Bone marrow (tissue), 2 donors: ENCODE results near the gene NTPCR.

Experiments used
- DNase-seq, 2 donors: peaks; one replicate each; lab custom pipeline; 2025; lab: John Stamatoyannopoulos, UW

NTPCR gene

GRCh38 chr1:232962761-232963745, 12.6 kb downstream of the NTPCR start:
- peak in 1 of 2 donors; percentile 35 for DNase-seq

GRCh38 chr1:232964601-232965000, 14.2 kb downstream of the NTPCR start:
- DNase-seq, result no peak

- DNase-seq, result no peak
Observed at GRCh38 chr1:232965124-232965911, 14.9 kb downstream of the NTPCR start.

GRCh38 chr1:232965912-232966217, 15.5 kb downstream of the NTPCR start:
- no peak for DNase-seq

- DNase-seq, result no peak
Observed at GRCh38 chr1:232966663-232967062, 16.3 kb downstream of the NTPCR start.

GRCh38 chr1:232968391-232968790, 18.0 kb downstream of the NTPCR start:
- DNase-seq, result no peak

GRCh38 chr1:232968965-232969364, 18.6 kb downstream of the NTPCR start:
- no peak for DNase-seq

GRCh38 chr1:232969799-232970198, 19.4 kb downstream of the NTPCR start:
- no peak for DNase-seq

GRCh38 chr1:232970508-232970907, 20.1 kb downstream of the NTPCR start:
- DNase-seq, result no peak

- DNase-seq, result no peak
Observed at GRCh38 chr1:232973652-232974611, 23.5 kb downstream of the NTPCR start.

GRCh38 chr1:232974971-232975370, 24.6 kb downstream of the NTPCR start:
- no peak for DNase-seq

- no peak for DNase-seq
Observed at GRCh38 chr1:232978091-232978634, 27.8 kb downstream of the NTPCR start.

GRCh38 chr1:232978815-232979214, 28.4 kb downstream of the NTPCR start:
- DNase-seq, result no peak

- DNase-seq, result no peak
Observed at GRCh38 chr1:232979558-232979957, 29.1 kb downstream of the NTPCR start.

- no peak for DNase-seq
Observed at GRCh38 chr1:232980355-232980978, 30.1 kb downstream of the NTPCR start.

GRCh38 chr1:232980986-232981560, 30.7 kb downstream of the NTPCR start:
- DNase-seq, result no peak

GRCh38 chr1:232982238-232982944, 32.0 kb downstream of the NTPCR start:
- no peak for DNase-seq

- DNase-seq, result no peak
Observed at GRCh38 chr1:232983375-232983774, 33.0 kb downstream of the NTPCR start.

- DNase-seq, result no peak
Observed at GRCh38 chr1:232983817-232984567, 33.6 kb downstream of the NTPCR start.
